NCI-H146 treated with DMSO at 0.1 percent for 48 hours (cell line): ENCODE results near the gene SEMA5A.

Experiments
- DNase-seq: peaks from one replicate; lab custom pipeline; 2025; ENCODE audit not compliant: unreplicated experiment; lab: John Stamatoyannopoulos, UW

Gene SEMA5A

GRCh38 chr5:9483243-9483642, 62.6 kb downstream of the SEMA5A start:
- DNase-seq = no peak

GRCh38 chr5:9482381-9482780, 63.5 kb downstream of the SEMA5A start:
- DNase-seq = no peak

GRCh38 chr5:9480499-9480898, 65.4 kb downstream of the SEMA5A start:
- DNase-seq = no peak

- DNase-seq = no peak
These were observed 65.9 kb downstream of the SEMA5A start for GRCh38 chr5:9479990-9480389.

GRCh38 chr5:9479361-9479760, 66.5 kb downstream of the SEMA5A start:
- no peak for DNase-seq

GRCh38 chr5:9477537-9477936, 68.3 kb downstream of the SEMA5A start:
- no peak for DNase-seq

- no peak for DNase-seq
These were observed 71.5 kb downstream of the SEMA5A start for GRCh38 chr5:9474219-9475002.

- no peak for DNase-seq
These were observed 72.3 kb downstream of the SEMA5A start for GRCh38 chr5:9473624-9474023.

- DNase-seq = no peak
These were observed 75.5 kb downstream of the SEMA5A start for GRCh38 chr5:9470410-9470809.

- no peak for DNase-seq
These were observed 77.9 kb downstream of the SEMA5A start for GRCh38 chr5:9468060-9468388.

- DNase-seq = no peak
These were observed 78.4 kb downstream of the SEMA5A start for GRCh38 chr5:9467199-9468059.

GRCh38 chr5:9466697-9467096, 79.2 kb downstream of the SEMA5A start:
- no peak for DNase-seq

GRCh38 chr5:9464478-9464877, 81.4 kb downstream of the SEMA5A start:
- no peak for DNase-seq

GRCh38 chr5:9462109-9462508, 83.8 kb downstream of the SEMA5A start:
- no peak for DNase-seq

GRCh38 chr5:9460885-9461645, 84.8 kb downstream of the SEMA5A start:
- no peak for DNase-seq

- no peak for DNase-seq
These were observed 89.3 kb downstream of the SEMA5A start for GRCh38 chr5:9456435-9457042.

GRCh38 chr5:9455826-9456434, 89.9 kb downstream of the SEMA5A start:
- no peak for DNase-seq

- no peak for DNase-seq
These were observed 91.4 kb downstream of the SEMA5A start for GRCh38 chr5:9454491-9454890.

- DNase-seq = no peak
These were observed 91.8 kb downstream of the SEMA5A start for GRCh38 chr5:9454012-9454481.

- no peak for DNase-seq
These were observed 92.3 kb downstream of the SEMA5A start for GRCh38 chr5:9453480-9454011.
